HG03025 (cell line): Measurements from ENCODE around the gene MATN1.

Source experiments
- ATAC-seq: cut with Tn5 transposase; IDR thresholded peaks from one replicate; pipeline ENCODE4 v1.9.1; 2021; ENCODE audit warnings: mild to moderate bottlenecking, moderate library complexity; ENCODE audit not compliant: unreplicated experiment, low FRiP score

Gene MATN1

DNA sequence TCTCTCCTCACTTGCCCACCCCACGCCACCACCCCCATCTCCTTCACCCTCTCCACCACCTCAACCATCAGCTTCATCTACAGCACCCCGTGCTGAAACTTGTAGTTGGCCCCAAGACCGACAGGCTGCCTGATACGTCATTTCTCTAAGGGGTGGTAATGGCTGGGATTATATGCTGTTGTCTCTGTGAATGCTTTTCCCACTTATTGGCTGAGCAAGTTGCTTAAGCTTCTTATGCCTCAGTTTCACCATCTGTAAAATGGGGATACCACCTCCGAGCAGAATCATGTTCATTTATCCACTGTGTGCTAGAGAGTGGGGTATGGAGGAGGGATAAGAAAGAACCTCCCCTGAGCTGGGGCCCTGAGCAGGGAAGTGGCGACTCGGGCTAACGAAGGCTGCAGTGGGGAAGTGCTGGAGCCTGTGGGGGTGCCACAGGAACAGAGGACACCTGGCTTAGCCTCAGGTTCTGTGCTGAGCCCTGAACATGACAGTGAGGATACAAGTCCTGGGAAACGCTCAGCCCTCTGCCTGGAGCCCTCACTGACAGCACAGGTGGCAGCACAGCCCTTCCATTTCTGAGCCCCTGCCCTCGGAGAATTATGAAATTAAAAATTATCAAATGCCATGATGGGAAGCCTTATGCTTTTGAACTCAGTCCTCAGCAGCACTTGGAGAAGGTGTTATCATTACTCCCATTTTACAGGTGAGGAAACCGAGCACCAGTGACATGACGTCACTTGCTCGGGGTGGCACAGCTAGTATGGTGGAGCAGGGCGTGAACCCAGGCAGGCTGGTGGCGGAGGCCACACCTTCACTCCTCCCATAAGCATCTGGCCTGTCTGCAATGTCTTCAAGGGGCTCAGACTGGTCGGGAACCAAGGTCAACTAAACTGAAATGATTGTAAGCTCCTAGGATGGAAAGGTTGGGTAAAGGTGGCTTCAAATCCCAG is 2.8 kb downstream of the MATN1 start:
- ATAC-seq, result no peak

DNA sequence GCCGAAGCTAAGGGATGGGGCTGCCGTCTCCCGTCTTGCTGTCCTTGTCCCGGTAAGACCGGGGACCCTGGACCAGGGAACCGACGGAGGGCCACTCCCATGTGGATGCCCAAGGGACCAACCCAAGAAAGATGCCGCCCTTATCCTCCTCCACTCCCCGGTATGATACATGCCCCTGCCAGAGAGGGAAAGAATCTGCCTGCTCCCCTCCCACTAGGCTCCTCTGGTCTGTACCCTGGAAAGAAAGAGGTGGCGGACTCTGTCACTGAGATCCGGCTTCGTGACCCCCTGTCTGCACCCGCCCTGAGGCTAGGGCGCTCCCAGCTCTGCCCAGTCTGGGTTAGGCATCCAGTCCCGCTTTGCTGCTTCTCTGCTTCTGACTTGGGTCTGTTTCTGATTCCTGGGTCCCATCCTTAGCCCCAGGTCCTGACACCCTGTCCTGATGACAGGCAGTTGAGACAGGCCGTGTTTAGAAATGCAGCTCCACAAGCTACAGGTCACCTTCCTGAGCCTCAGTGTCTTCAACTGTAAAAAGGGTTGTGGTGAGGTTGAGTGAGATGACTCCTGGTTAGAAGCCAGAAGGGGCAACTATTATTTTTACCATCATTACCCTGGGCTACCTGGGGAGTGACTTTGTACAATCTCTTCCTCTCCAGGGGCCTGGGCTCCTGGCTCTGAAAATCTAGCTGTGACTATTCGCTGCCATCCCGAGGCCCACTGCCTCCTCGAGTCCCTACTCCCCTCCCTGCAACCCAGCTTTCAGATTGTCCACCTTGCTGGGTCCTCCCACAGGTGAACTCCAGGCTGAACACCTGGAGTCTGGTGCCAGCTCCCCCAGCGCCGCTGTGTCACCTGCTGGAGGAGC is 3.7 kb downstream of the MATN1 start:
- ATAC-seq, result no peak

DNA sequence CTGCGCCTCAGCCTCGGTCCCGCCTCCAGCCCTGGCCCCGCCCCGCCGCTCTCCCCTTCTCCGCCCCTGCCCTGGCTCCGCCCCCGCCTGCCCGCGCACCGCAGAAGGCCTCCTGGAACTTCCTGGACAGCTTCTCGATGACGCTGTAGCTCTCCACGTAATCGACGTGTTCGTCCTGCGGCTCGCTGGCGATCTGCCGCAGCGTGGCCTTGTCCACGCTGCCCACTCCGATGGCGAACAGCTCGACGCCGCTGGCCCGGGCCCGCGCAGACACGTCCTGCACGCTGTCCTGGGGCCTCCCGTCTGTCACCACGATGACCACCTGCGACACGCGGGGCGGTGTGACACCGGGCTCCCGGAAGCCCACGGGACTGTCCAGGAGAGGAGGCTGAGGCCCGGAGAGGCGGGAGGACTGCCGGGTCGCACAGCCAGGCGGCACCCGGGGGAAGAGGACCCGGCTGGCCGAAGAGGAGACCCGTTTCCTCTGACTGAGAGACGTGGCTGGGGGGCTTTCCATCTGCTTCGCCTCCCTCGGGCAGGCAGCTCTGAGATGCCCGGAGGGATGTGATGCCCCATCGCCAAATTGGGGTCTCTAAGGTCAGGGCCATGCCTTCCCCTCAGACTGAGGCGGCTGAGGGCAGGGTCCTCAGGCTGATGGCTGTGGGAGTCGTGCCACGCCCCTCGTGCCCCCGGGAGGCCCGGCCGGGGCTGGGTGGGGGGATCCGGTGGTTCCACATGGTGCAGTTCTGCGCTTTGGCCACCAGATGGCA is 4.6 kb downstream of the MATN1 start:
- ATAC-seq, result peak; percentile 56

DNA sequence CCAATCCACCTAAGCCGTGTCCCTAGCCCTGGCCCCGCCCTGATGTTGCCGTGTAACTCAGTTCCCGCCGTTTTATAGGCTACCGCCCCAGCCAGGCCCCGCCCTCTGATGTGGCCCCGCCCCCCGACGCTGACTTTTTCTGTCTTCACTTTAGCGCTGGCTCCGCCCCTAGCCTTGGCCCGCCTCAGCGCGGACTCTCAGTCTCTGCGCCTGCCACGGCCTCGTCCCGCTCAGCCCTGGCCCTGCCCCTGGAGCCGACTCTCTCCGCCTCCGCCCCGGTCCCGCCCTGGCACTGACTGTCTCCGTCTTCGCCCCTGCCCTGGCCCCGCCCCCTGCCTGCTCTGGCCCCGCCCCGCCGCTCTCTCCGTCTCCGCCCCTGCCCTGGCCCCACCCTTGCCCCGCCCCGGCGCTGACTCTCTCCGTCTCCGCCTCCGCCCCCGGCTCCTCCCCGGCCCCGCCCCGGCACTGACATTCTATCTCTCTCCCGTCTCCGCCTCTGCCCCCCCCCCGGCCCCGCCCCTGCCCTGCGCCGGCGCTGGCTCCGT is 5.2 kb downstream of the MATN1 start:
- peak; percentile 69 for ATAC-seq

DNA sequence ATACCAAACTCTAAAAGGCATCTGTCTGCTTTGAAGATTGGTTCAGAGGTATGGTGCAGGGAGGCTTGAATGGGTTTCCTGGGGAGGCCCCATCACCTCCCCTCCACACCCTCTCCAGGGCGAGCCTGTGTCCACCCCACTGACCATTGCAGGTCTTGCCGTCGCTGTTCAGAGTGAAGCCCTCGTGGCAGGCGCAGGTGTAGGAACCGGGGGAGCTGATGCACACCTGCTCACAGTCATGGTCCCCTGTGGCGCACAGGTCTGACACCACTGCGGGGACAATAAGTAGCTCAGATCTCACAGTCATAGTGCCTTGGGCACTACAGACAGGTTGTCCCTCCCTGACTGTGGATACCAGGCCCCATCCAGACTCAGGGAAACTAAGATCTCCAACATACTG is 6.7 kb downstream of the MATN1 start:
- no peak for ATAC-seq

DNA sequence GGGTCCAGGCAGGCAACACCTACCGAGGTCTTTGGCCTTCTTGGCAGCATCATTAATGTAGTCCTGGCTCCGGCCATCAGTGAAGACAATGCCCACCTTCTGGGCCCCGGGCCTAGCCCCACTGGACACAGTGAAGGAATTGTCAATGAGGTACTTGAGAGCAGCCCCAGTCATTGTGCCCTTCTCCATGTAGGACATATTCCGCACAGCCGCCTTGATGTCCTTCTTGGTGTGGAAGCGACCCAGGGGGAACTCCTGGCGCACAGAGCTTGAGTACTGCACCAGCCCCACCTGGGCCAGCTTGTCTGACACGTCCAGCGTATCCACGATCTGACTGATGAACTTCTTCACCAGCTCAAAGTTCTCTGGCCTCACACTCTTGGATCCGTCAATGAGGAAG is 7.5 kb downstream of the MATN1 start:
- no peak for ATAC-seq

DNA sequence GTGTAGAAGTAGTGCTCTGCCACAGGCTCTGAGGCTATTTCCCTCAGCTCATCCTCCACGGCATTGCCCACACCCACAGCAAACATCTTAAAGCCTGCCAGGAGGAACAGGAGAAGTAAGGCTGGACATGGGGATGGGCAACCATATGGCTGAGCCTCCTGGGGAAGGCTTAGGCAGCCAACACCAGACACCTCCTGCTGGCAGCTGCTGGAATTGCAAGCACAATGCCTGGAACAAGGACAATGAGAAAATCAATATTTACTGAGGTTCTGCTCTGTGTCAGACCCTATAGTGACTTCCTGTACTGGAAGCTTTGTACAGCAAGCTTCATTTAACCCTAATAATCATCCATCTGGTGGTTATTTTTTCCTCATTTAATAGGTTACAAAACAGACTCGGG is 8.2 kb downstream of the MATN1 start:
- ATAC-seq, result no peak

DNA sequence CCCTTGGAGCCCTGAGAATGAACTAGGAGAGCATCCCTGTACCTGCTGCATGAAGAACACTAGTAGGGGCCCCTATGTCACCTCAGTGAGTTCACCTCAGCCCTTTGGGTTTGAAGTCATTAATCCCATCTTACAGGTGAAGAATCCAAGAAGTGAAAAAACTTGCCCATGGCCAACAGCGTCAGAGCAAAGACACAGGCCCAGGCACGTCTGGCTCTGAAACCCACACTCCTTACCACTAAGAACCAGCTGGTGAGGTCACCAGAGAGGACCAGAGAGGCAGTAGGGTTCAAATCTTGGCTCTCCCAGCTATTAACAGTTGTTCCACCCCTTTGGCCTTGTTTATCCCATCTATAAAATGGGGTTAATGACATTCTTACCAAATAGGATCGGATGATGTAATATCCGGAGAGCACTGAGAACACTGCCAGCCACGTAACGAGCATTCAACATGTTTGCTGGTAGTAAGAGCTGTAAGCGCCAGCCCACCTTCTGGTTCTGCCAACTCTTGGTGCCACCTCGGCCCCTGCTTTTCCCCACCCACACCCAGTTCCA is 8.8 kb downstream of the MATN1 start:
- ATAC-seq, result no peak

DNA sequence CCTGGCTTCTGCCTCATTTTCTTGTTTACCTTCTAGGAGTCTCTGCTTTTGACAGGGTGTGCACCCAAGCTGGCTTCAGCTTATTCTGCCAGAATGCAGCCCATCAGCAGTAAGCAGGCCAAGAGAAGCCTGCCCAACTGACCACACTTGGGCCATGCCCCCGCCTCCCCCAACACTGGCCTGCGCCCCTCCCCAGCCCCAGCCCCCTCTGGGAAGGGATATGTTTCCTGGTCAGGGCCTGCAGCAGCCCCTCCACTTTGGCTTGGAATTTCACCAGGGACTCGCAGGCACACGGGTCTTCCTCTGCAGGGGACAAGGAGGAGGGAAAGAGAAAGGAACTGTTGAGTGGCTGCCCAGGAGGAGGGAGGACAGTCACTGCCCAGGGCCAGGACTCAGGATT is 9.4 kb downstream of the MATN1 start:
- ATAC-seq, result no peak

DNA sequence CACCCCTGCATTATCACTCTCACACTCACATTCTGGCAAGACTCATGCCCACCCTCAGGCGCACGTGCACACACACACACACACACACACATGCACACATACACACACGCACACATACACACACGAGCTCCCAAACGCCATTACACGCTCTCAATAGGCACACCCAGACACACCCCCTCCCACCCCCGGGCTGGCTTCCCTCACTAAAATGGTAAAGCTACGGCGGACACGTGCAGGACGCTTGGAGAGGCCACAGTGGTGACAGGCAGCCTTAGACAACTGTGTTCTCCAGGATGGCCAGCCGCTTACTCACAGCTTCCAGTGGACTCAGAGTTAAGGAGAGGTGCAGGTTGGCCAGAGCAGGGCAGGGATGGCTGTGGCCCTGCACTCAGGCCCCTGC is 10.1 kb downstream of the MATN1 start:
- ATAC-seq, result no peak

DNA sequence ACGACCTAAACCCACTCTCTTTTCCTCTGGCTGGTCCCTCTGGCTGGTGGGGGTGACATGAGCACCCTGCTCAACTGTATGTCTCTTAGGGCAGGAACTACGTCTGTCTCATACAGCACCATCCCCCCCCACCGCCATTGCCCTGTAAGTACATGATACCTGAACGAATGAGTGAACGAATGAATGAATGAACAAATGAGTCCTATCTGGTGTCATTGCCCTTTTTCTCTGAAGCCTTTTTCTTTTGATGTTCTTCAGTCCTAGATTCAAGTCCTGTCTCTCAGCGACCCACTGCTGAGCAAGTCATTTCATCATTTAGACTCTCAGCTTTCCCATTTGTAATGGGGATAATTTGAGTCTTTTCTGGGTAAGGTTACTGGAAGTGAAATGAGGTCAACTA is 10.8 kb downstream of the MATN1 start:
- ATAC-seq, result no peak

DNA sequence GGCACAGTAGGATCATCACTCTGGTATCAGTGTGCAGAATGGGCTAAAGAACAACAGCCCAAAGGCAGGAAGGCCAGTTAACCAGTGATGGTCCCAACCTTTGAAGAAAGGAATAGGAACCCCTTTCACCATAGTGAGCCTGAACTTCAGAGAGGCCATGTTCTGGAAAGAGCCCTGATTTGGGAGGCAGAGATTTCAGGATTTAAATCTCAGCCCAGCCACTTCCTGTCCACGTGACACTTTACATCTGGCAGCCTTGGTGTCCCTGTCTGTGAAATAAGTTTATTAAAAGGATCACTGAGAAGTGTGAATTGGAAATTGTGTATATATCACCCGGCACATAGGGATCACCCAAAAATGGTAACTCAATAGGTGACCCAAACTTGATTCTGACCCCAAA is 13.0 kb downstream of the MATN1 start:
- no peak for ATAC-seq

DNA sequence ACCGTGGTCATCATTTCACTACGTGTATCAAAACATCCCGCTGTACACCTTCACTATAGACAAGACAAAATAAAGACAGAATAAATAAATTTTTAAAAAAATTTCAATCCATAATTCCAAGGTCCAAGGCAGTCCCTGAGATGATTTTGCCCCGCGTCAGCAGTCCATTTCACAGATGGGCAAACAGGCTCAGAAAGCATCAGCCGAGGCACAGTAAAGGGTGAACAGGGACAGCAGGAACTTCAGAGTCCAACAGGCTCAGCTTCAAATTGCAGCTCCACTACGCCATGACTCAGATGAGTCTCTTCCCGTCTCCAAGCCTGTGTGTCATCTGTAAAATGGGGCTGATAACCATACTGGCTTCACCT is 15.0 kb downstream of the MATN1 start:
- no peak for ATAC-seq

DNA sequence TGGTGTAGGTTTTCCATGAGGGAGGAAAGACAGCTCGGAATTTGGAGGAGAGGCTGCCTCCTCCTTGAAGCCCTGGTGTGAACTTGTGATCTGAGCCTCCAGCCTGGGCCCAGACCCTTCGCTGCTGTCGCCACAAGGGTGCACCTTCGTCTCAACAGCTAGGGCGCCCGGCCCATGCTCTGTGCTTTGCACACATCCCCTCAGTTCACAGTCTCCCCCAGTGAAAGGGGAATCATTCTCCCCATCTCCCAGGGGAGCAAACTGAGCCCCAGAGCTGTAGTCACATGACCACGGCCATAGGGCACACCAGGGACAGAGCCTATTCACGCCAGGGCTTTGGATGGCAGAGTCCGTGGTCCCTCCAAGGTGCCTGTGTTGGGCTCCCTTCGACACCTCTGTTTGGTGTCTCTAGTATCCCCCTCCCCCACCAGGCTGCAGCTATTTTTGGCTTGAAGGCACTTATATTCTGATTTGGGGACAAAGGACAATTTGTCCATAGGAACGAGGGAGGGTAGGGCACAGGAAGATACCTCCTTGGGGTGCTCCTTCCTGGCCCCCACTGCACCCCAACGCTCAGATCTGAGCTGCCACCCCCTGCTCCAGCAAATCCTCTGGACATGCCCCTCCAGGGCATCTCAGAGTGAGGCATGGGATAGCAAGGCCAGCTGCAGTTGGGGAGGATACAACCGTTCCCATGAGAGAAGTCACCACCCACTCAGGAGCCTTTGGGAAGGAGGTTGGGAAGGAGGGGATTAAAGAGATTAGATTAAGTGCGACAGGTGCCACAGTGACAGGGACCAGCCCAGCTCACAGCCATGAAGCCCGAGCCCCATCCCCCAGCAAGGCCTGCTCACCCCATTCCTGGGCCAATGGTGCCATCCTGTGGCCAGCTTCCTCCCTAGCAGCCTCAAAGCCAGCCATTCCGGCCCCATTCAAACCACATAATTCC is 15.7 kb downstream of the MATN1 start:
- no peak for ATAC-seq

DNA sequence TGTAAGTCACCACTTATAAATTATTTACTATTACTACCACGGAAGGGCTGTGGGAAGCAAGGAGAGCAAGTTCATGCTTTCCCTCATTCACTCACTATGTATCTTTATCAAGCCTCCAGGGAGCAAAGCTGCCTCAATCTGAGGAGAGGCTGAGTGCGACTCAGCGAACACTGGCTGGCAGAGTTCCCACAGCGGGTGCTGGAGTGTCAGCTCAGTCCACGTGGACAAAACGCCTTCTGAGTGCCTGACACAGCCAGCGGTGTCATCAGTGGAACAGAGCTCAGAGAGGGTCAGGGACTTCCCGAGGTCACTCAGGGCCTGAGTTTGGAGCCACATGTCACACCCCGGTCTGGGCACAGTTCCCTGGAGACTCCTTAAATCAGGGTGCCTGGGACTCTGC is 16.9 kb downstream of the MATN1 start:
- ATAC-seq, result no peak

DNA sequence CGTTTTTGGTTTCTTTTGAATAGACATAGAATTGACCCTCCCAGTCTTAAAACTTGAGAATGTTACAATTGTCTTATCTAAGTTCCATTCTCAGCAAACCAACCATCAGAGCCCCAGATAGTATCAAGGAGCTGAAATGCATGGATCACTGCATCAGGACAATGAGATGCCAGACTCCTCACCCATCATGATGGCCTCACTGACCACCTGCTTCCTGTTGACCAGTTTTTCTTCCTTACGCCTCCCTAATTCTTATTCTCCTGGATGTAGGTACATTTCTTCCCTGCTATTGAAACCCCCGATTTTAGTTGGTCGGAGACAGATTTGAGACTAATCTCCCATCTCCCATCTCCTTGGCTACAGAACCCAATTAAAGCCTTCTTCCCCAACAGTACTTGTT is 17.7 kb downstream of the MATN1 start:
- no peak for ATAC-seq

DNA sequence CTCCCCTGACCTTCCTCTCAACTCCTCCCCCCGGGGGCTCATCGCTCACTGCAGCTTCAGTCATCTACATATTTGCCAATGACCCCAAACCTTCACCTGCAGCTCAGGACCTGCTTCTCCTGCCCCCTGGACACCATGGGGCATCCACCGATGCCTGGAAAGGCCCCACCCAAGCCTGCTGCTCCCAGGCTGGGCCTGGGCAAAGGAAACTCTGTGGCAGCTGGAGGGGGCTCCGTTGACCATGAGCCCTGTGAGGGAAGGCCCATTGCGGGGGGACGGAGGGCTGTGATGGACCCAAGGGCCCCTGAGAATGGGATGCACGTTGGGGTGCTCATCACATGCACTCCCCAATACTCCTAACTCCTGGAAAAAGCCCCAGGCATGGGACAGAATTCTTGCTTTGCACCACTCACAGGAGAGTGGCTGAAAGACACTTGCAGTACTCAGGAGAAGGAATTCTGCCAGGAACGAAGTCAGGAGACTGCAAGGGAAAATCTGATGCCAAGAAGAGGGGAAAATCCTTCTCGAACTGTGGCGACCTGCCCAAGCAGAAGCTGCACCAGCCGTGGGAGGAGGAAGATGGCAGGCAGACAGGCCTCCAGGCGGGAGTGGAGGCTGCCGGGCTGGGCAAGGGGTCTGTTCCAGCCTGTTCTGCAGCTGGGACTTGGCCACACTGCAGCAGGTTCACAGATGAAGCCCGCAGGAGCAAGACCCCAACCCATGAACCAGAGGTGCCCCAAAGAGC is 18.4 kb downstream of the MATN1 start:
- no peak for ATAC-seq

DNA sequence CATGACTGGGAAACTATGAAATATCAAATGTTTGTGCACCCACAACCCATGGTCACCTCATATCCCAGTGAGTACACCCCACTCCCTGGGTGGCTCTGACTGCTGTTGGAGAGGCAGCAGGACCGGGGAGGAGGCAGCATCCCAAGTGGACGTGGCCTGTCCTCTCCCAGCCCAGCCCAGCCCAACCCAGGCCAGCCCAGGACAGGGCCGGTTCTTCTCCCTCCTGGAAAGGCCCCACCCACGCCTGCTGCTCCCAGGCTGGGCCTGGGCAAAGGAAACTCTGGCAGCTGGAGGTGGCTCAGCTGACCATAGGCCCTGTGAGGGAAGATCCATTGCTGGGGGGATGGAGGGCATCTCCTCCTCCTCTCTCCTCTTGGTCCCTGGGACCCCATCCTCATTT is 19.1 kb downstream of the MATN1 start:
- ATAC-seq, result no peak

DNA sequence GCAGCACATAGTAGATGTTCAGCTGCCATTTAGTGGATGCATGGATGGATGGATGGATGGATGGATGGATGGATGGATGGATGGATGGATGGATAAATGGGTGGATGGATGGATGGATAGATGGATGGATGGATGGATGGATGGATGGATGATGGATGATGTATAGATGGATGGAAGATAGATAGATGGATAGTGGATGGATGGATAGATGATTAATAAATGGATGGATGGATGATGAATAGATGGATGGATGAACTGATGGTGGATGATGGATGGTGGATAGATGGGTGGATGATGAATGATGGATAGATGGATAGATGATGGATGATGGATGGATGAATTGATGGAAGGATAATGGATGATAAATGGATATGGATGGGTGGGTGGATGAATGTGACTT is 20.6 kb downstream of the MATN1 start:
- ATAC-seq, result no peak
